Panc1 (cell line): ENCODE data around the gene CYB5RL. TPM values are rescaled to one million over a fixed set of nuclear protein-coding genes. Genes with fewer than 3 reads are reported as not detected.

Experiments used
- ATAC-seq: fragments of 200-7000 bp; cut with Tn5 transposase; 2 replicates; pipeline ENCODE4 v1.9.1; 2020; ENCODE audit warnings: mild to moderate bottlenecking, moderate library complexity
- BruUV-seq: library from RNA; stranded (reverse); fragments of 400-500 nt; replicated peaks from 2 replicates; lab custom pipeline; 2021; lab: Mats Ljungman, UMichigan
- CTCF ChIA-PET: fragments of 300-600 bp; sonication (Branson Sonifier 250); formaldehyde crosslinking; loops from one replicate; lab custom pipeline; 2022; ENCODE audit warnings: antibody characterized with exemption; lab: Charles Lee
- POLR2A ChIA-PET: fragments of 300-600 bp; sonication (Branson Sonifier 250); formaldehyde crosslinking; loops from one replicate; lab custom pipeline; 2022; ENCODE audit warnings: antibody characterized with exemption; lab: Charles Lee
- DNase-seq: peaks from one replicate; pipeline ENCODE4 v3.0.0-alpha.2; 2010; ENCODE audit warnings: low read depth, low spot score
- H3K27ac ChIP-seq: 2 replicates; pipeline ENCODE4 v1.5.1; 2011; ENCODE audit warnings: mild to moderate bottlenecking, low read length, inconsistent platforms
- H3K27me3 ChIP-seq: fragments of 200-500 bp; sonication (Bioruptor generic); 2 replicates; pipeline ENCODE4 v1.6.0; 2014; ENCODE audit warnings: low read length, inconsistent platforms; ENCODE audit not compliant: control insufficient read depth, insufficient read depth
- H3K36me3 ChIP-seq: fragments of 200-500 bp; sonication (Bioruptor generic); 2 replicates; pipeline ENCODE4 v1.5.1; 2014; ENCODE audit warnings: inconsistent platforms, mild to moderate bottlenecking, low read length, moderate library complexity; ENCODE audit not compliant: control insufficient read depth, insufficient read depth
- H3K4me1 ChIP-seq: 2 replicates; pipeline ENCODE4 v1.5.1; 2011; ENCODE audit warnings: inconsistent platforms, mild to moderate bottlenecking, low read length, moderate library complexity; ENCODE audit not compliant: control insufficient read depth, insufficient read depth
- H3K4me3 ChIP-seq, 2 experiments: 2 replicates each; pipeline ENCODE4 v1.5.1; 2011 to 2012; ENCODE audit warnings: low read depth in 2 of 2, low read length in 2 of 2, mild to moderate bottlenecking in 2 of 2, inconsistent platforms in 1 of 2, moderate library complexity in 1 of 2
- H3K9me3 ChIP-seq: fragments of 200-500 bp; sonication (Bioruptor generic); 2 replicates; pipeline ENCODE4 v1.5.1; 2014; ENCODE audit warnings: low read depth, mild to moderate bottlenecking, inconsistent platforms, low read length, moderate library complexity; ENCODE audit not compliant: control insufficient read depth, insufficient read depth
- POLR2AphosphoS5 ChIP-seq: IDR thresholded peaks from 2 replicates; pipeline ENCODE4 v1.6.1; 2012; ENCODE audit warnings: mild to moderate bottlenecking, low read depth, low read length, moderate library complexity
- REST ChIP-seq, 2 experiments: IDR thresholded peaks; 2 replicates each; pipeline ENCODE4 v1.6.1; 2011 to 2012; ENCODE audit warnings: low read depth in 2 of 2, control low read depth in 1 of 2, low read length in 1 of 2, mild to moderate bottlenecking in 1 of 2, moderate library complexity in 1 of 2; ENCODE audit not compliant: insufficient read depth in 1 of 2
- SIN3A ChIP-seq: IDR thresholded peaks from 2 replicates; pipeline ENCODE4 v1.6.1; 2012; ENCODE audit warnings: low read depth, mild to moderate bottlenecking, low read length, moderate library complexity, borderline replicate concordance; ENCODE audit not compliant: insufficient read depth
- TCF7L2 ChIP-seq: IDR thresholded peaks from 2 replicates; pipeline ENCODE4 v1.6.1; 2011; ENCODE audit warnings: mild to moderate bottlenecking, low read depth, low read length, inconsistent platforms
- in situ Hi-C: cut with HindIII; loops from 2 replicates; pipeline ENCODE4 v1.10.0; 2016; ENCODE audit warnings: low sequenced_read_pairs, low pct_unique_long_range_greater_than_20kb
- intact Hi-C: fragments of 100-400 bp; cut with micrococcal nuclease; formaldehyde crosslinking; loops from one replicate; pipeline ENCODE4 v1.10.0; 2022; ENCODE audit not compliant: unreplicated experiment
- total RNA-seq: library from RNA; stranded (reverse); gene quantifications from one replicate; pipeline ENCODE4 v1.2.1, GENCODE V29; 2021; ENCODE audit not compliant: unreplicated experiment
- TF ChIP-seq, protein P1 (sequence below): fragments of 450-650 bp; IDR thresholded peaks from 2 replicates; pipeline ENCODE4 v1.5.1; 2017; ENCODE audit warnings: mild to moderate bottlenecking

The CYB5RL gene
- total RNA-seq, 1 experiment from 2014 or later = 19.4 TPM

- ChIA-PET POLR2A (no interaction called here), CTCF (no interaction called here)
- intact Hi-C loops (no loop called here), in situ Hi-C loops (no loop called here)
- no peak overlapping the region for H3K27ac ChIP-seq
- H3K9me3 ChIP-seq = no peaks in the 10 kb centered on the region
- H3K27me3 ChIP-seq = no peaks in the 10 kb centered on the region
- no peak overlapping the region for H3K4me3 ChIP-seq
- ATAC-seq (no peak), DNase-seq (no peak)
- no peaks in the 10 kb centered on the region for H3K36me3 ChIP-seq
- BruUV-seq = no TSS peak
- no peaks in the 10 kb centered on the region for H3K4me1 ChIP-seq
- TF ChIP-seq SIN3A = no peak
- TF ChIP-seq, protein P1, sequence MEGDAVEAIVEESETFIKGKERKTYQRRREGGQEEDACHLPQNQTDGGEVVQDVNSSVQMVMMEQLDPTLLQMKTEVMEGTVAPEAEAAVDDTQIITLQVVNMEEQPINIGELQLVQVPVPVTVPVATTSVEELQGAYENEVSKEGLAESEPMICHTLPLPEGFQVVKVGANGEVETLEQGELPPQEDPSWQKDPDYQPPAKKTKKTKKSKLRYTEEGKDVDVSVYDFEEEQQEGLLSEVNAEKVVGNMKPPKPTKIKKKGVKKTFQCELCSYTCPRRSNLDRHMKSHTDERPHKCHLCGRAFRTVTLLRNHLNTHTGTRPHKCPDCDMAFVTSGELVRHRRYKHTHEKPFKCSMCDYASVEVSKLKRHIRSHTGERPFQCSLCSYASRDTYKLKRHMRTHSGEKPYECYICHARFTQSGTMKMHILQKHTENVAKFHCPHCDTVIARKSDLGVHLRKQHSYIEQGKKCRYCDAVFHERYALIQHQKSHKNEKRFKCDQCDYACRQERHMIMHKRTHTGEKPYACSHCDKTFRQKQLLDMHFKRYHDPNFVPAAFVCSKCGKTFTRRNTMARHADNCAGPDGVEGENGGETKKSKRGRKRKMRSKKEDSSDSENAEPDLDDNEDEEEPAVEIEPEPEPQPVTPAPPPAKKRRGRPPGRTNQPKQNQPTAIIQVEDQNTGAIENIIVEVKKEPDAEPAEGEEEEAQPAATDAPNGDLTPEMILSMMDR = no peak
Observed at GRCh38 chr1:54191525-54191924, 8.3 kb downstream of the CYB5RL start.

DNA sequence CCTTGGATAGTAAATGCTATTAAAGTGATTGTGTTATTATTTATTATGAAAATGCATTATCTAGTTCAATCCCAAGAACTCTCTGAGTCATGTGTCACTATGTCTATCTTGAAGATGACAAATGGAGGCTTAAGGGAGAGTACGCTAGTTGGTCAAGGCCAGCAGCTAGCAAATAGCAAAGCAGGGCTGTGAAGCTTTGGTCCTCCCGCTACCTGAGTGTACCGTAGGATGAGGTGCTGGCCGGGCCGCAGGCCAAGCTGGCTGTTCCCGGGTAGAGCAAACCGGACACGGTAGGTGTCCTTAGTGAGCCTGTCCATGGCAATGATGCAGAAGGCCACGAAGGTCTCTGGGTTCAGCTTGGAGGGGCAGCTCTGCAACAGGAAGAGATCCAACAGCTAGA is 9.3 kb downstream of the CYB5RL start:
- ChIA-PET CTCF (no interaction called here), POLR2A (no interaction called here)
- ATAC-seq = no peak

More for the DNA sequence above, 9.3 kb downstream of the CYB5RL start:
- no peaks in the 10 kb centered on the region for H3K36me3 ChIP-seq
- no TSS peak for BruUV-seq
- intact Hi-C loops = no loop called here
- in situ Hi-C loops = no loop called here
- no peak overlapping the region for H3K27ac ChIP-seq
- no peaks in the 10 kb centered on the region for H3K4me1 ChIP-seq
- no peak overlapping the region for H3K4me3 ChIP-seq
- TF ChIP-seq, protein P1 = no peak
- TF ChIP-seq POLR2AphosphoS5 (no peak), REST (IDR thresholded peaks at IDR 0.05; ENCODE audit: insufficient read depth in 1 of 2, low read depth in 2 of 2, low read length in 1 of 2) (no peak), TCF7L2 (no peak), SIN3A (no peak)
- no peaks in the 10 kb centered on the region for H3K9me3 ChIP-seq
- DNase-seq = no peak
- no peaks in the 10 kb centered on the region for H3K27me3 ChIP-seq
